LNCAP (cell line): Measurements from ENCODE around the gene RNF13.

Source experiments
- CTCF ChIP-seq: fragments of 450-650 bp; IDR thresholded peaks from 2 replicates; pipeline ENCODE4 v1.5.1; 2017; ENCODE audit warnings: mild to moderate bottlenecking

Gene RNF13

DNA sequence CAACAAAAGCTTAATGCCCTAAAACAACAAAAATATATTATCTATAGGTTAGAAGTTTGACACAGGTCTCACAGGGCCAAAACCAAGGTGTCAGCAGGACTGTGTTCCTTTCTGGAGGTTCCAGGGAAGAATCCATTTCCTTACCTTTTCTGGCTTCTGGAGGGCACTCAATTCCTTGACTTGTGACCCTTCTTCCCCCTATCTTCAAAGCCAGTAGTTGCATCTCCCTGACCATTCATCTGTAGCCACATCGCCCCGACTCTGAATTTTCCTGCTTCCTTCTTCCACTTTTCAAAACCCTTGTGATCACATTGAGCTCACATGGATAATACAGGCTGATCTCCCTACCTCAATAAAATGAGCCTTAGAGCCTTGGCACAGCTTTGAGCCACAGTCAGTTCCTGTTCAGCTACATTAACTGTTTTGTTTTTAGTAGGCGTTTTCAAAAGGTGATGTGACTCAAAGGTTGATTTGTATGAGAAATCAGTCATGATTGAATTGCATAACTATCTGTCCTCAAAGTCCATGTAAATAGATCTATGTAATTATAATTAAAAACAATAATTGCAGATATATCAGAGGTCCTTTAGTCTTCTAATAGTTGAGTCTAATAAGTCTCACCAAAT lies 145.3 kb downstream of the RNF13 start:
- TF ChIP-seq CTCF = no peak

DNA sequence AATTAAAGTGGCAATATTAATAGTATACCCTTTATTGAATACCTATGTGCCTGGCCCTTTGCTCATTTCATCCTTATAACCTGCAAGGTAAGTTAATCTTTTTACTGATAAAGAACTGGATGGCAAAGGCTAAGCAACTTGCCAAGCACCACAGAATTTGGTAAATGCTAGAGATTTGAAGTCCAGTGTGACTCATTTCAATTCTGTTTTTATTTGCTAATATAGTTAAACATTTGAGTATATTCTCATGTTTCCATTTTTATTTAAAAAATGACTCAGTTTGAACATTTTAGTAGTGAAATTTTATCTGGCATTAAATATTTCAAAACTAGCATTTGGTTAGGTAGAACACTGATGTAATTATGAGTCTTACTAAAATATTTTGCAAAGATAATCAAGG lies 146.4 kb downstream of the RNF13 start:
- TF ChIP-seq CTCF = no peak

- TF ChIP-seq CTCF = no peak
Measured at GRCh38 chr3:149963485-149963884, 150.5 kb downstream of the RNF13 start.

DNA sequence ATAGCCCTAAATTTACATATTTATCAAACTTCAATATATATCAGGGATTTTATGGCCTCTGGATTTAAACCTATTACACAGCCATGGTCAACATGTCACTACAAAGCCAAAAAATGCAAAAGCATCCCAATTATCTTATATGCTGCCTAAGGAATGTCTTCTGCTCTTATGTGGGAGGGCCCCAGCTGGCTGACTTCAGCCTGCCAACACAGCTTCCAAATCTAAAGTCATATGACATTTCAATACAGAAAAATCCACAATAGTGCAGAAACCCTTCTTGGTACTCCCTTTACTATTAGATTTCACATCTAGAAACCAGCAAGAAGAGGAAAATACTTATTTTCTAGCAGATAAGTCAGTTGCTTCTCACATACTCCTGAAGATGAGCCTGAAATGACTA lies 151.3 kb downstream of the RNF13 start:
- TF ChIP-seq CTCF = no peak

- no peak for TF ChIP-seq CTCF
Measured at GRCh38 chr3:149965278-149965677, 152.3 kb downstream of the RNF13 start.

GRCh38 chr3:149967086-149967685 lies 154.2 kb downstream of the RNF13 start:
- TF ChIP-seq CTCF = peak; percentile 63

DNA sequence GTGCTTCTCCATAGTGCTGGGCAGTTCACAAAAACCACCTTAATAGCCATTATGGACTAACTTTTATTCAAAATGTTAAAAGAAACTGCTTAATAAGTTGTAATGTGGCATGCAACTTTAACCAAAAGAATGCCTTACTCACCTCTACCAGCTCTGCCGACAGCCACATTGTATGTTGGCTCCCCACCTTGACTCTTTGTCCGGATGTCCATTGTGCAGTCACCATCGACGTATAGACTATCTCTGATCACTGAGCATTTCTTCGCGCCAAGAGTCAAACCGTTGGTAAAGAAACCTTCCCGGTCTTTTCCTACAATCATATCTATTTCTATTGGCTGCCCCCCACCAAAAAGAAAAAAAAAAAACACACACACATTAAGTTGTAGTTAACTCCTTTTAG lies 155.2 kb downstream of the RNF13 start:
- no peak for TF ChIP-seq CTCF
